Measurements from ENCODE around the gene JMJD7.

DNA sequence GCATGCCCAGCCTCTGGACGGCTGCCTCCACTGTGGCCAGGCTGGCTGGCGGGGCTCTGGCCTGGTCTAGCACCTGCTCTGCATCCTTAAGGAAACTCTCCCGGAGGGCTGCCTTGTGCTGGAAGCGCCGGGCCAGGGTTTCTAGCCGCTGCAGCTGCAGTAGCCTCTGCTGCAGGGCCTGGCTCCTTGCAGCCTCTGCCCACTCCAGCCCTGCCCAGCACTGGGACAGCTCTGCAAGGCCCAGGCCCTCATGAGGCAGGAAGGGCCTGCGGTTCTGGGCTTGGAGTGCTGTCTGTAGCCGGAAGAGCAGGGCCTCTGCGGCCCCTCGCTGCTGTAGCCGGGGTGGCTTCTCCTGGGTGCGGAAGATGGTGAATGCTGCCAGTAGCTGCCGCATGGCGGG lies 57.9 kb downstream of the JMJD7 start:
- TF ChIP-seq POLR2AphosphoS5 (IDR thresholded peaks at IDR 0.05; ENCODE audit: low read depth, low read length): no peak
- no peak for TF ChIP-seq POLR2A (IDR thresholded peaks at IDR 0.05; ENCODE audit: low read depth, low read length)
- TF ChIP-seq TAF1 (IDR thresholded peaks at IDR 0.05; ENCODE audit: borderline replicate concordance, low read depth, low read length): no peak
